Stomach (tissue), 4 donors: ENCODE measurements around the gene PLIN3.

Experiments used
- POLR2A ChIP-seq, 4 donors: fragments of 450-650 bp; IDR thresholded peaks; one replicate each; pipeline ENCODE4 v1.6.1; 2016; ENCODE audit warnings: antibody characterized with exemption in 4 of 4, control low read depth in 2 of 4, mild to moderate bottlenecking in 1 of 4, moderate library complexity in 1 of 4
- POLR2AphosphoS5 ChIP-seq, 3 donors: sonication (generic); formaldehyde crosslinking; IDR thresholded peaks; one replicate each; pipeline ENCODE4 v1.6.1; 2016; ENCODE audit warnings: antibody characterized with exemption in 3 of 3
- TF ChIP-seq, protein P1 (sequence below), 7 experiments: fragments of 450-650 bp in 4 of 7; fragments of 200-600 bp in 3 of 7; sonication (generic) in 3 of 7; IDR thresholded peaks; one replicate each; pipeline ENCODE4 v1.5.1; 2016 to 2019; ENCODE audit warnings: antibody characterized with exemption in 7 of 7, control low read depth in 2 of 7, mild to moderate bottlenecking in 1 of 7

DNA sequence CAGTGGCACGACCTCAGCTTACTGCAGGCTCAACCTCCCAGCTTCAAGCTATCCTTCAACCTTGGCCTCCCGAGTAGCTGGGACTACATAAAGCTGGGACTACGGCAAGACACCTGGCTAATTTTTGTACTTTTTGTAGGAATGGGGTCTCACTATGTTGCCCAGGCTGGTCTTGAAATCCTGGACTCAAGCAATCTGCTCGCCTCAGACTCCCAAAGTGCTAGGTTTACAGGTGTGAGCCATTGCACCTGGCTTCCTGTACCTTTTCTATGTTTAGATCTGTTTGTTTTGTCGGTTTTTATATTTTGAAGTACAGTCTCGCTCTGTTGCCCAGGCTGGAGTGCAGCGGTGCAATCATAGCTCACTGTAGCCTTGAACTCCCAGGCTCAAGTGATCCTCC lies 18.4 kb downstream of the PLIN3 start:
- TF ChIP-seq, protein P1, sequence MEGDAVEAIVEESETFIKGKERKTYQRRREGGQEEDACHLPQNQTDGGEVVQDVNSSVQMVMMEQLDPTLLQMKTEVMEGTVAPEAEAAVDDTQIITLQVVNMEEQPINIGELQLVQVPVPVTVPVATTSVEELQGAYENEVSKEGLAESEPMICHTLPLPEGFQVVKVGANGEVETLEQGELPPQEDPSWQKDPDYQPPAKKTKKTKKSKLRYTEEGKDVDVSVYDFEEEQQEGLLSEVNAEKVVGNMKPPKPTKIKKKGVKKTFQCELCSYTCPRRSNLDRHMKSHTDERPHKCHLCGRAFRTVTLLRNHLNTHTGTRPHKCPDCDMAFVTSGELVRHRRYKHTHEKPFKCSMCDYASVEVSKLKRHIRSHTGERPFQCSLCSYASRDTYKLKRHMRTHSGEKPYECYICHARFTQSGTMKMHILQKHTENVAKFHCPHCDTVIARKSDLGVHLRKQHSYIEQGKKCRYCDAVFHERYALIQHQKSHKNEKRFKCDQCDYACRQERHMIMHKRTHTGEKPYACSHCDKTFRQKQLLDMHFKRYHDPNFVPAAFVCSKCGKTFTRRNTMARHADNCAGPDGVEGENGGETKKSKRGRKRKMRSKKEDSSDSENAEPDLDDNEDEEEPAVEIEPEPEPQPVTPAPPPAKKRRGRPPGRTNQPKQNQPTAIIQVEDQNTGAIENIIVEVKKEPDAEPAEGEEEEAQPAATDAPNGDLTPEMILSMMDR (IDR thresholded peaks at IDR 0.05) = no peak
- TF ChIP-seq POLR2AphosphoS5 (IDR thresholded peaks at IDR 0.05) (no peak), POLR2A (IDR thresholded peaks at IDR 0.05) (no peak)
